SK-N-SH (cell line): ENCODE results near the gene WDR91. TPM values are rescaled to one million over a fixed set of nuclear protein-coding genes. Genes with fewer than 3 reads are reported as not detected.
A peak's percentile ranks its signal among the peaks of the same experiment; 100 is the strongest.

Source experiments
- CTCF ChIA-PET: fragments of 300-600, 350-600 bp; formaldehyde crosslinking; extraction: SDS; loops from one replicate; lab custom pipeline; 2021; lab: Yijun Ruan, JAX
- POLR2A ChIA-PET: fragments of 350-600 bp; sonication (Branson Sonifier 250); formaldehyde crosslinking; extraction: SDS; loops from one replicate; lab custom pipeline; 2020; ENCODE audit warnings: antibody characterized with exemption, inconsistent platforms; lab: Yijun Ruan, JAX
- DNase-seq: peaks from one replicate; pipeline ENCODE4 v3.0.0; 2012
- H2AFZ ChIP-seq: fragments of 200-600 bp; sonication (generic); 2 replicates; pipeline ENCODE4 v1.8.1; 2016; ENCODE audit warnings: antibody characterized with exemption, mild to moderate bottlenecking, low read depth
- H3F3A ChIP-seq: fragments of 200-600 bp; sonication (generic); replicated peaks from 2 replicates; pipeline ENCODE3; 2016; ENCODE audit warnings: antibody characterized with exemption, mild to moderate bottlenecking; ENCODE audit not compliant: insufficient read depth
- H3K27ac ChIP-seq, 2 experiments: fragments of 200-500 bp in 1 of 2; fragments of 200-600 bp in 1 of 2; sonication (Bioruptor generic) in 1 of 2; sonication (generic), shearing (Covaris generic) in 1 of 2; 2 replicates each; pipeline versions ENCODE4 v1.5.1 to v1.6.1; 2014 to 2016; ENCODE audit warnings: low read depth in 2 of 2, inconsistent platforms in 1 of 2, low read length in 1 of 2, mild to moderate bottlenecking in 1 of 2, mixed read lengths in 1 of 2
- H3K27me3 ChIP-seq: fragments of 200-600 bp; sonication (generic), shearing (Covaris generic); 2 replicates; pipeline ENCODE4 v1.6.1; 2016; ENCODE audit warnings: mixed run types; ENCODE audit not compliant: insufficient read depth
- H3K36me3 ChIP-seq, 2 experiments: fragments of 200-500 bp in 1 of 2; fragments of 200-600 bp in 1 of 2; sonication (Bioruptor generic) in 1 of 2; sonication (generic) in 1 of 2; replicated peaks in 1 of 2; 2 replicates each; pipeline versions ENCODE3 to v1.5.1; 2014 to 2016; ENCODE audit warnings: low read length in 1 of 2, mild to moderate bottlenecking in 1 of 2; ENCODE audit not compliant: insufficient read depth in 2 of 2, control insufficient read depth in 1 of 2
- H3K4me1 ChIP-seq, 2 experiments: fragments of 200-500 bp in 1 of 2; fragments of 200-600 bp in 1 of 2; sonication (Bioruptor generic) in 1 of 2; sonication (generic), shearing (Covaris generic) in 1 of 2; 2 replicates each; pipeline versions ENCODE4 v1.5.1 to v1.6.1; 2014 to 2016; ENCODE audit warnings: low read depth in 1 of 2, low read length in 1 of 2, mixed run types in 1 of 2; ENCODE audit not compliant: insufficient read depth in 2 of 2, control insufficient read depth in 1 of 2
- H3K4me2 ChIP-seq: fragments of 200-600 bp; sonication (generic), shearing (Covaris generic); 2 replicates; pipeline ENCODE4 v1.6.1; 2017; ENCODE audit warnings: mixed run types
- H3K4me3 ChIP-seq, 2 experiments: fragments of 200-500 bp in 1 of 2; fragments of 200-600 bp in 1 of 2; sonication (Bioruptor generic) in 1 of 2; sonication (generic), shearing (Covaris generic) in 1 of 2; 2 replicates each; pipeline versions ENCODE4 v1.5.1 to v1.8.1; 2014 to 2016; ENCODE audit warnings: low read depth in 2 of 2, inconsistent platforms in 1 of 2, low read length in 1 of 2, mild to moderate bottlenecking in 1 of 2, mixed read lengths in 1 of 2, moderate library complexity in 1 of 2
- H3K79me2 ChIP-seq: fragments of 200-600 bp; sonication (generic); 2 replicates; pipeline ENCODE4 v1.8.1; 2017; ENCODE audit warnings: mild to moderate bottlenecking; ENCODE audit not compliant: insufficient read depth
- H3K9ac ChIP-seq: fragments of 200-600 bp; sonication (generic); 2 replicates; pipeline ENCODE4 v1.6.1; 2017; ENCODE audit warnings: mixed run types
- H3K9me2 ChIP-seq: fragments of 200-600 bp; sonication (generic); 2 replicates; pipeline ENCODE4 v1.6.1; 2017; ENCODE audit warnings: mixed run types
- H3K9me3 ChIP-seq: fragments of 200-600 bp; sonication (generic); 2 replicates; pipeline ENCODE4 v1.6.1; 2017; ENCODE audit warnings: mixed run types, mild to moderate bottlenecking, moderate library complexity
- H4K20me1 ChIP-seq: fragments of 200-600 bp; sonication (generic); 2 replicates; pipeline ENCODE4 v1.6.1; 2017; ENCODE audit warnings: mild to moderate bottlenecking, mixed run types; ENCODE audit not compliant: insufficient read depth
- CHD2 ChIP-seq: fragments of 150-350 bp; IDR thresholded peaks from 2 replicates; pipeline ENCODE4 v1.6.1; 2018; ENCODE audit warnings: low read length; ENCODE audit not compliant: partially characterized antibody
- CTCF ChIP-seq: fragments of 200-600 bp; sonication (generic); IDR thresholded peaks from 2 replicates; pipeline ENCODE4 v1.6.1; 2017; ENCODE audit warnings: antibody characterized with exemption, mild to moderate bottlenecking, moderate library complexity
- EZH2phosphoT487 ChIP-seq: fragments of 200-600 bp; sonication (generic); IDR thresholded peaks from 2 replicates; pipeline ENCODE4 v1.6.1; 2017; ENCODE audit warnings: low read depth, mixed run types, mild to moderate bottlenecking, antibody characterized with exemption, moderate library complexity, borderline replicate concordance
- FOXM1 ChIP-seq: IDR thresholded peaks from 2 replicates; pipeline ENCODE4 v1.4.0; 2012; ENCODE audit warnings: low read depth, mild to moderate bottlenecking
- IRF3 ChIP-seq: fragments of 150-350 bp; IDR thresholded peaks from 2 replicates; pipeline ENCODE4 v1.6.1; 2016; ENCODE audit warnings: mild to moderate bottlenecking, low read depth, low read length
- JUND ChIP-seq: IDR thresholded peaks from 2 replicates; pipeline ENCODE4 v1.4.0; 2012
- NRF1 ChIP-seq: IDR thresholded peaks from 2 replicates; pipeline ENCODE4 v1.6.1; 2012; ENCODE audit warnings: low read depth, mild to moderate bottlenecking, low read length
- POLR2AphosphoS5 ChIP-seq: IDR thresholded peaks from 2 replicates; pipeline ENCODE4 v1.6.1; 2012; ENCODE audit warnings: low read depth, low read length
- REST ChIP-seq: IDR thresholded peaks from 2 replicates; pipeline ENCODE4 v1.6.1; 2012; ENCODE audit warnings: mild to moderate bottlenecking, low read depth, low read length, moderate library complexity
- TCF12 ChIP-seq: IDR thresholded peaks from 2 replicates; pipeline ENCODE4 v1.4.0; 2012
- TEAD4 ChIP-seq: IDR thresholded peaks from 2 replicates; pipeline ENCODE4 v1.4.0; 2012; ENCODE audit warnings: mild to moderate bottlenecking, borderline replicate concordance; ENCODE audit not compliant: insufficient read depth
- USF2 ChIP-seq: fragments of 150-350 bp; IDR thresholded peaks from 2 replicates; pipeline ENCODE4 v1.6.1; 2017; ENCODE audit warnings: antibody characterized with exemption, low read length, low read depth, borderline replicate concordance
- YY1 ChIP-seq: IDR thresholded peaks from 2 replicates; pipeline ENCODE4 v1.4.0; 2012; ENCODE audit warnings: low read depth, mild to moderate bottlenecking
- WGBS: methylation state at CpG from one replicate; pipeline ENCODE4 v1.1.6; 2017; ENCODE audit warnings: low lambda C conversion rate; 5-methylcytosine and 5-hydroxymethylcytosine counted together
- polyA plus RNA-seq, 3 experiments: library from polyadenylated mRNA; depleted of rRNA; stranded (reverse); fragments of >200 nt; gene quantifications; 2 replicates each; pipeline ENCODE4 v1.2.3, GENCODE V29; 2012

WDR91 gene
- polyA plus RNA-seq, 1 of the 3 experiments (the other 2 are of a cell fraction): 8.4 TPM

GRCh38 chr7:135238112-135238744 is 26.9 kb upstream of the WDR91 start:
- TF ChIP-seq TCF12: no peak
- no peak for TF ChIP-seq IRF3
- no peak for TF ChIP-seq JUND
- TF ChIP-seq EZH2phosphoT487: no peak
- TF ChIP-seq CTCF: peak; percentile 56
- TF ChIP-seq POLR2AphosphoS5: no peak
- TF ChIP-seq FOXM1: no peak
- TF ChIP-seq USF2: no peak
- H3K36me3 ChIP-seq: no peaks in the 10 kb centered on the region
- no peak overlapping the region for H3K4me3 ChIP-seq
- CTCF ChIA-PET: interaction anchor here (0.7 to 2.1 kb wide), 5 partner anchors 9 to 67 kb away, joined by 3 to 13 read pairs (median 3); partner anchors contain the start of gene CYREN
- no peaks in the 10 kb centered on the region for H3K9me3 ChIP-seq
- DNase-seq: peak; percentile 61
- H3K4me2 ChIP-seq: no peak overlapping the region
- H4K20me1 ChIP-seq: no peaks in the 10 kb centered on the region
- no peaks in the 10 kb centered on the region for H3K9me2 ChIP-seq
- no peak overlapping the region for H2AFZ ChIP-seq
- no peaks in the 10 kb centered on the region for H3K4me1 ChIP-seq
- no peaks in the 10 kb centered on the region for H3F3A ChIP-seq
- no peak overlapping the region for H3K9ac ChIP-seq
- H3K79me2 ChIP-seq: no peaks in the 10 kb centered on the region
- no peak overlapping the region for H3K27ac ChIP-seq
- POLR2A ChIA-PET: no interaction called here
- WGBS: 50% methylated on average over 10 of the region's 11 CpGs
- H3K27me3 ChIP-seq: no peaks in the 10 kb centered on the region; the same call in 1 of the 2 replicates

GRCh38 chr7:135236727-135237126 is 25.4 kb upstream of the WDR91 start:
- H3K27ac ChIP-seq: no peak overlapping the region
- H3F3A ChIP-seq: no peaks in the 10 kb centered on the region
- H3K4me1 ChIP-seq: no peaks in the 10 kb centered on the region
- TF ChIP-seq CHD2 (no peak), EZH2phosphoT487 (no peak), CTCF (no peak), REST (no peak), NRF1 (no peak), TEAD4 (no peak), YY1 (no peak), FOXM1 (no peak), JUND (no peak)
- H3K27me3 ChIP-seq: no peaks in the 10 kb centered on the region; the same call in 1 of the 2 replicates
- H3K36me3 ChIP-seq: no peaks in the 10 kb centered on the region
- H2AFZ ChIP-seq: no peak overlapping the region
- no peaks in the 10 kb centered on the region for H4K20me1 ChIP-seq
- H3K9ac ChIP-seq: no peak overlapping the region
- no peaks in the 10 kb centered on the region for H3K79me2 ChIP-seq
- no peak overlapping the region for H3K4me3 ChIP-seq
- H3K9me3 ChIP-seq: no peaks in the 10 kb centered on the region
- WGBS: 80% methylated on average over 2 of the region's 2 CpGs
- H3K4me2 ChIP-seq: no peak overlapping the region
- POLR2A ChIA-PET: no interaction called here
- no peak for DNase-seq
- CTCF ChIA-PET: interaction anchor here (1.4 to 1.6 kb wide), 2 partner anchors 11 to 38 kb away, joined by 5 to 6 read pairs; no protein-coding TSS in a partner anchor
- H3K9me2 ChIP-seq: no peaks in the 10 kb centered on the region
